GM12878 (cell line): ENCODE measurements around the gene MAT2B. TPM values are rescaled to one million over a fixed set of nuclear protein-coding genes. Genes with fewer than 3 reads are reported as not detected.

Experiments
- ATAC-seq: fragments of 200-7000 bp; cut with Tn5 transposase; 3 replicates; pipeline ENCODE4 v1.9.1; 2020; ENCODE audit warnings: mild to moderate bottlenecking, moderate library complexity
- BruUV-seq: library from RNA; stranded (reverse); fragments of 400-500 nt; replicated peaks from 2 replicates; lab custom pipeline; 2021; lab: Mats Ljungman, UMichigan
- CTCF ChIA-PET: fragments of 300-600 bp; sonication (Branson Sonifier 250); formaldehyde crosslinking; extraction: SDS; loops from one replicate; lab custom pipeline; 2021; ENCODE audit warnings: inconsistent platforms; lab: Yijun Ruan, JAX
- POLR2A ChIA-PET: fragments of 350-600 bp; formaldehyde crosslinking; extraction: SDS; loops from one replicate; lab custom pipeline; 2021; ENCODE audit warnings: inconsistent platforms; lab: Charles Lee
- RAD21 ChIA-PET: fragments of 300-600 bp; sonication (Branson Sonifier 250); formaldehyde crosslinking; loops from one replicate; lab custom pipeline; 2023; ENCODE audit warnings: antibody characterized with exemption; ENCODE audit not compliant: unreplicated experiment; lab: Charles Lee
- SMC1A ChIA-PET: fragments of 300-600 bp; sonication (Branson Sonifier 250); formaldehyde crosslinking; loops from one replicate; lab custom pipeline; 2023; ENCODE audit not compliant: unreplicated experiment, uncharacterized antibody; lab: Charles Lee
- DNase-seq: peaks from one replicate; pipeline ENCODE4 v3.0.0-alpha.2; 2011; ENCODE audit warnings: low read depth, low spot score
- FAIRE-seq: peaks from 3 replicates; lab custom pipeline; 2011; peaks lifted over from hg19 to GRCh38; lab: Jason Lieb, UNC
- H2AFZ ChIP-seq: 2 replicates; pipeline ENCODE4 v1.6.0; 2011; ENCODE audit warnings: low read depth, low read length, control low read depth; ENCODE audit not compliant: control insufficient read depth
- H3K27ac ChIP-seq: 2 replicates; pipeline ENCODE4 v1.5.1; 2011; ENCODE audit warnings: control low read depth; ENCODE audit not compliant: control insufficient read depth, insufficient read depth
- H3K27me3 ChIP-seq, 2 experiments: replicated peaks in 1 of 2; 2 replicates each; pipeline versions ENCODE4 v1.6.0 to v1.6.1; 2011; ENCODE audit warnings: low read length in 1 of 2; ENCODE audit not compliant: control insufficient read depth in 2 of 2, insufficient read depth in 2 of 2
- H3K36me3 ChIP-seq, 2 experiments: 2 replicates each; pipeline ENCODE4 v1.5.1; 2011; ENCODE audit warnings: low read length in 1 of 2; ENCODE audit not compliant: control insufficient read depth in 2 of 2, insufficient read depth in 2 of 2
- H3K4me1 ChIP-seq: 2 replicates; pipeline ENCODE4 v1.6.1; 2011; ENCODE audit warnings: mild to moderate bottlenecking, low read length, moderate library complexity, mixed read lengths; ENCODE audit not compliant: control insufficient read depth, insufficient read depth
- H3K4me2 ChIP-seq: 2 replicates; pipeline ENCODE4 v1.6.0; 2011; ENCODE audit warnings: control low read depth; ENCODE audit not compliant: control insufficient read depth, insufficient read depth
- H3K4me3 ChIP-seq: fragments of 200-600 bp; sonication (generic); 2 replicates; pipeline ENCODE4 v1.5.1; 2016
- H3K79me2 ChIP-seq: 2 replicates; pipeline ENCODE4 v1.6.0; 2011; ENCODE audit warnings: low read length; ENCODE audit not compliant: control insufficient read depth, insufficient read depth
- H3K9ac ChIP-seq: 2 replicates; pipeline ENCODE4 v1.8.0; 2011; ENCODE audit warnings: low read length, control low read depth, mixed read lengths; ENCODE audit not compliant: control insufficient read depth, insufficient read depth
- H3K9me3 ChIP-seq: replicated peaks from 3 replicates; pipeline ENCODE4 v1.5.1; 2011; ENCODE audit warnings: mild to moderate bottlenecking, low read length; ENCODE audit not compliant: control insufficient read depth, insufficient read depth
- H4K20me1 ChIP-seq: 2 replicates; pipeline ENCODE4 v1.6.0; 2011; ENCODE audit not compliant: control insufficient read depth, insufficient read depth
- CHD2 ChIP-seq: IDR thresholded peaks from 2 replicates; pipeline ENCODE4 v1.6.1; 2011; ENCODE audit warnings: low read depth, low read length, improper control_type of control experiment, borderline replicate concordance
- IKZF2 ChIP-seq, 2 experiments: fragments of 450-650 bp; IDR thresholded peaks; 2 replicates each; pipeline ENCODE4 v1.6.1; 2017; ENCODE audit warnings: mild to moderate bottlenecking in 2 of 2, moderate library complexity in 2 of 2
- JUND ChIP-seq: IDR thresholded peaks from 2 replicates; pipeline ENCODE4 v1.6.1; 2012; ENCODE audit warnings: low read depth, mild to moderate bottlenecking, low read length, improper control_type of control experiment, moderate library complexity
- MTA3 ChIP-seq: IDR thresholded peaks from 2 replicates; pipeline ENCODE4 v1.6.1; 2012; ENCODE audit warnings: low read length, inconsistent platforms, borderline replicate concordance
- NFXL1 ChIP-seq: fragments of 450-650 bp; IDR thresholded peaks from 2 replicates; pipeline ENCODE4 v1.6.1; 2017; ENCODE audit warnings: antibody characterized with exemption, mild to moderate bottlenecking, borderline replicate concordance
- NR2C2 ChIP-seq: IDR thresholded peaks from 2 replicates; pipeline ENCODE4 v1.6.1; 2011; ENCODE audit warnings: borderline replicate concordance, low read depth; ENCODE audit not compliant: control insufficient read depth, insufficient read length
- RAD21 ChIP-seq: IDR thresholded peaks from 2 replicates; pipeline ENCODE4 v1.6.1; 2011; ENCODE audit warnings: mild to moderate bottlenecking, low read depth, low read length, moderate library complexity; ENCODE audit not compliant: insufficient read depth
- RUNX3 ChIP-seq: IDR thresholded peaks from 2 replicates; pipeline ENCODE4 v1.6.1; 2012; ENCODE audit warnings: low read length, inconsistent platforms
- SMC3 ChIP-seq: IDR thresholded peaks from 2 replicates; pipeline ENCODE4 v1.6.1; 2011; ENCODE audit warnings: low read length, improper control_type of control experiment, borderline replicate concordance
- SPI1 ChIP-seq: IDR thresholded peaks from 2 replicates; pipeline ENCODE4 v1.6.1; 2011; ENCODE audit warnings: low read depth, mild to moderate bottlenecking, low read length, moderate library complexity, borderline replicate concordance; ENCODE audit not compliant: insufficient read depth
- WGBS: methylation state at CpG from one replicate; pipeline ENCODE4 v1.1.6; 2016; ENCODE audit warnings: low lambda C conversion rate; ENCODE audit not compliant: insufficient replicate concordance, insufficient coverage; ENCODE audit errors: missing lambda C conversion rate; 5-methylcytosine and 5-hydroxymethylcytosine counted together
- in situ Hi-C: fragments of 300-500 bp; cut with MboI; formaldehyde crosslinking; loops from 9 replicates; pipeline ENCODE4 v1.14.3; 2018; ENCODE audit warnings: mixed read lengths
- intact Hi-C: fragments of 100-400 bp; cut with micrococcal nuclease; formaldehyde crosslinking; loops from one replicate; pipeline ENCODE4 v1.14.2; 2022; ENCODE audit not compliant: unreplicated experiment
- polyA plus RNA-seq, 11 experiments: library from polyadenylated mRNA; depleted of rRNA in 4 of 11; unstranded in 6 of 11; stranded (reverse) in 5 of 11; fragments of >200 nt; fragmentation: Nextera tagmentation in 4 of 11; fragmentation: Illumina TruSeq in 1 of 11; extraction: Ambion mirVana in 4 of 11; extraction: Trizol in 1 of 11; gene quantifications; 1 replicate in 1 of 11; 2 replicates in 10 of 11; pipeline versions ENCODE4 v1.2.1 to v1.2.3, GENCODE V29; 2011 to 2016; ENCODE audit warnings: inconsistent platforms in 2 of 11, missing spikeins in 2 of 11, low read depth in 1 of 11
- total RNA-seq, 4 experiments: library from RNA; depleted of rRNA in 3 of 4; stranded (reverse); fragments of >200 nt in 3 of 4; fragmentation: Illumina TruSeq in 1 of 4; extraction: Trizol in 1 of 4; gene quantifications; 2 replicates each; pipeline versions ENCODE4 v1.2.1 to v1.2.3, GENCODE V29; 2013 to 2021
- TF ChIP-seq, protein P1 (sequence below): fragments of 450-650 bp; IDR thresholded peaks from 2 replicates; pipeline ENCODE4 v1.6.1; 2017; ENCODE audit warnings: mild to moderate bottlenecking, moderate library complexity

Gene MAT2B
- total and polyA plus RNA-seq, 10 of the 15 experiments (the other 5 are each of a cell fraction or from before 2014, with no cell fraction given): 43.2 to 122 (median 63.7) TPM

DNA sequence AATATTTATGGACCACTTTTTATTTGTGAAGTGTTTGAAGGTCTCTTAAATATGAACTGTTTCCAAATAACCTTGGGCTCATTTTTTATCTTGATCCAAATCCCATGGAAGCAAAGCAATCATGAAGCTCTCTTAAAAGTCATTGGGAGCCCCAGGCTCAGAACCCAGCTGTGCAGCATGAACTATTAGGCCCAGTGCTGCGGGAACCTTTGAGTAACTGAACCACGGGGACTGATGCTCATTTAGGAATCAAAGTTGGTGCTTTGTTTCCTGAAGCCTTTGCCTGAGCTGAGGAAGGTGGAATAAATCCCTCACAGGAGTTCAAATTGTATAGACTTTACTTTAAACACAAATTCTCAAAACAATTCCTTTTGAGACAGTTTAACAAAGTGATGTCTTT, 27.8 kb downstream of the MAT2B start:
- Histone ChIP-seq H3K79me2 (no peaks in the 10 kb centered on the region), H3K4me2 (no peak overlapping the region), H3K9me3 (no peaks in the 10 kb centered on the region), H3K27me3 (no peaks in the 10 kb centered on the region), H3K4me1 (no peaks in the 10 kb centered on the region), H3K36me3 (no peaks in the 10 kb centered on the region), H3K27ac (no peak overlapping the region), H2AFZ (no peak overlapping the region), H4K20me1 (no peaks in the 10 kb centered on the region), H3K9ac (no peak overlapping the region), H3K4me3 (no peak overlapping the region)
- ATAC-seq (no peak), DNase-seq (no peak), FAIRE-seq (no peak)
- ChIA-PET CTCF (no interaction called here), RAD21 (no interaction called here), SMC1A (interaction anchor here (1.0 kb wide), 1 partner anchor 17 kb away, joined by 3 read pairs; no protein-coding TSS in a partner anchor), POLR2A (no interaction called here)
- TF ChIP-seq, protein P1, sequence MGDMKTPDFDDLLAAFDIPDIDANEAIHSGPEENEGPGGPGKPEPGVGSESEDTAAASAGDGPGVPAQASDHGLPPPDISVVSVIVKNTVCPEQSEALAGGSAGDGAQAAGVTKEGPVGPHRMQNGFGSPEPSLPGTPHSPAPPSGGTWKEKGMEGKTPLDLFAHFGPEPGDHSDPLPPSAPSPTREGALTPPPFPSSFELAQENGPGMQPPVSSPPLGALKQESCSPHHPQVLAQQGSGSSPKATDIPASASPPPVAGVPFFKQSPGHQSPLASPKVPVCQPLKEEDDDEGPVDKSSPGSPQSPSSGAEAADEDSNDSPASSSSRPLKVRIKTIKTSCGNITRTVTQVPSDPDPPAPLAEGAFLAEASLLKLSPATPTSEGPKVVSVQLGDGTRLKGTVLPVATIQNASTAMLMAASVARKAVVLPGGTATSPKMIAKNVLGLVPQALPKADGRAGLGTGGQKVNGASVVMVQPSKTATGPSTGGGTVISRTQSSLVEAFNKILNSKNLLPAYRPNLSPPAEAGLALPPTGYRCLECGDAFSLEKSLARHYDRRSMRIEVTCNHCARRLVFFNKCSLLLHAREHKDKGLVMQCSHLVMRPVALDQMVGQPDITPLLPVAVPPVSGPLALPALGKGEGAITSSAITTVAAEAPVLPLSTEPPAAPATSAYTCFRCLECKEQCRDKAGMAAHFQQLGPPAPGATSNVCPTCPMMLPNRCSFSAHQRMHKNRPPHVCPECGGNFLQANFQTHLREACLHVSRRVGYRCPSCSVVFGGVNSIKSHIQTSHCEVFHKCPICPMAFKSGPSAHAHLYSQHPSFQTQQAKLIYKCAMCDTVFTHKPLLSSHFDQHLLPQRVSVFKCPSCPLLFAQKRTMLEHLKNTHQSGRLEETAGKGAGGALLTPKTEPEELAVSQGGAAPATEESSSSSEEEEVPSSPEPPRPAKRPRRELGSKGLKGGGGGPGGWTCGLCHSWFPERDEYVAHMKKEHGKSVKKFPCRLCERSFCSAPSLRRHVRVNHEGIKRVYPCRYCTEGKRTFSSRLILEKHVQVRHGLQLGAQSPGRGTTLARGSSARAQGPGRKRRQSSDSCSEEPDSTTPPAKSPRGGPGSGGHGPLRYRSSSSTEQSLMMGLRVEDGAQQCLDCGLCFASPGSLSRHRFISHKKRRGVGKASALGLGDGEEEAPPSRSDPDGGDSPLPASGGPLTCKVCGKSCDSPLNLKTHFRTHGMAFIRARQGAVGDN: no peak
- TF ChIP-seq RAD21: no peak
- no peak for TF ChIP-seq SMC3
- TF ChIP-seq SPI1: no peak
- no peak for TF ChIP-seq MTA3
- no peak for TF ChIP-seq CHD2
- TF ChIP-seq RUNX3: no peak
- no peak for TF ChIP-seq IKZF2 (IDR thresholded peaks at IDR 0.05)
- no peak for TF ChIP-seq NFXL1
- TF ChIP-seq NR2C2: no peak
- TF ChIP-seq JUND: no peak
- 84% methylated on average over 2 of the region's 2 CpGs for WGBS
- BruUV-seq: no TSS peak
- intact Hi-C loops (no loop called here), in situ Hi-C loops (no loop called here)
